HL-60/S4 treated with phorbol 12-myristate 13-acetate at 8.2 ng/mL for 4 days and 3 days (cell line): ENCODE data around the gene KCNIP1.

ENCODE experiments used
- in situ Hi-C: fragments of 300-500 bp; cut with MboI; formaldehyde crosslinking; loops from 2 replicates; pipeline ENCODE4 v1.15.0; 2022; ENCODE audit warnings: low sequenced_read_pairs

KCNIP1 gene

DNA sequence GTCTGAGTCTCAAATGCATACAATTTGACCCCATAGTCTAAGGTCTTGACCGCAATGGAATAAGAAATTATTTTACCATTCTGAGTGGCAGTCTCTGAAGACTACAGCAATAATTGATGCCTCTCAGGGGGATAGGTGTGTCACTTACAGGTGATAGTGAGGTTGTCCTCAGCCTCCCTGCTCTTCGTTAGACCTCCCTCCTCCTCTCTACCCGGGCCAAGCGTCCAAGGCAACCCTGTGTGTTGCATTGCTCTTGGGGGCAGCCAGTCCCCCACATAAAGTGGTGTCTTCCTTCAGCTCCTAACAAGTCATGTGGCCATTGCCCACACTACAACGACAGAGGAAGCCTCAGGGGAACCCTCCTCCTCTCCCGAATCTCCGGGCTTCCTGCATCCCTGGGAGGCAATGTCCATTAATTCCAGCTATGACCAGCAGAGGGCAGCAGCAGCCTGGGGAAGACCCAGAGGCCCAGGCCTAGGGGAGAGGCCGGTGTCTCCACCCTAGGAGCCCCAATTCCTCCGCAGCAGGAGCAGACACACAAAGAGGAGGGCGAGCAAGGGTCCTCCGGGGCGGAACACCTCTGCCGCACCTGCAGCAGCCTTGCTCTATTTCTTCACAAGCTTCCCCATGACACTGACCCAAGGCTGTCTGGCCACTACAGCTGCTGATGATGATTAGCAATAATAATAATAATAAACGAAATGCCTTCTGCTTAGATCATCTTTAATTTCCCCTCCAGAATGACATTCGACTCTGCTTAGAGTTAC is 134.8 kb downstream of the KCNIP1 start:
- in situ Hi-C loops, result no loop called here

DNA sequence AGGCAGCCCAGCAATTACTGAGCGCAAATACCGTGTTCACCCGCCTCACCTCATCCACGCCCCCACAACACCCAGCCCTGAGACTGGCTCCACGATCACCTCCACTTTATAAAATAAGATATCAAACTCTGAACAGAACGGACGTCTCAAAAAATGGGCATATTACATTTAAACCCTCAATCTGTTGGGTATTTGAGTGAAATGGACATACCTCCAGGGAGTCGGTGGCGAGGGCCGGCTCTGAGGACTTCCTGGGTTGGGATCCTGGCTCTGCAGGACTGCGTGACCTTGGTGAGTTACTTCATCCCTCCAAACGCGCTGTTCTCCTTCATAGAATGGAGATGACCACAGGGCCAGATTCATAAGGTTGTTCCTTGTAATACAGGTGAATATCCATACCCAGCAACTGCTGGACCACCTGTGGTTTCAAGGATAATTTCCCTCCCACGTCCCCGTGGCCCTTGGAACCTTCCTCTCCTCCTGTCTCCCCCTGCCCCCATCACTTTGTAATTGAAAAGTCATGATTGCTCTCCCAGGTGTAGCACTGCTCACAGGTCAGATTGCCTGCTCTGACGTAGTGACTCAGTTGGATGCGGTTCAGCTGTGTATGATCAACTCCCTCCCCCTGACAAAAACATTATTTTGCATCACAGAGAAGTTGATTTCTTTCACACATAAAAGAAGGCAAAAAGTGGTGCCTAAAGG is 135.6 kb downstream of the KCNIP1 start:
- in situ Hi-C loops, result no loop called here

DNA sequence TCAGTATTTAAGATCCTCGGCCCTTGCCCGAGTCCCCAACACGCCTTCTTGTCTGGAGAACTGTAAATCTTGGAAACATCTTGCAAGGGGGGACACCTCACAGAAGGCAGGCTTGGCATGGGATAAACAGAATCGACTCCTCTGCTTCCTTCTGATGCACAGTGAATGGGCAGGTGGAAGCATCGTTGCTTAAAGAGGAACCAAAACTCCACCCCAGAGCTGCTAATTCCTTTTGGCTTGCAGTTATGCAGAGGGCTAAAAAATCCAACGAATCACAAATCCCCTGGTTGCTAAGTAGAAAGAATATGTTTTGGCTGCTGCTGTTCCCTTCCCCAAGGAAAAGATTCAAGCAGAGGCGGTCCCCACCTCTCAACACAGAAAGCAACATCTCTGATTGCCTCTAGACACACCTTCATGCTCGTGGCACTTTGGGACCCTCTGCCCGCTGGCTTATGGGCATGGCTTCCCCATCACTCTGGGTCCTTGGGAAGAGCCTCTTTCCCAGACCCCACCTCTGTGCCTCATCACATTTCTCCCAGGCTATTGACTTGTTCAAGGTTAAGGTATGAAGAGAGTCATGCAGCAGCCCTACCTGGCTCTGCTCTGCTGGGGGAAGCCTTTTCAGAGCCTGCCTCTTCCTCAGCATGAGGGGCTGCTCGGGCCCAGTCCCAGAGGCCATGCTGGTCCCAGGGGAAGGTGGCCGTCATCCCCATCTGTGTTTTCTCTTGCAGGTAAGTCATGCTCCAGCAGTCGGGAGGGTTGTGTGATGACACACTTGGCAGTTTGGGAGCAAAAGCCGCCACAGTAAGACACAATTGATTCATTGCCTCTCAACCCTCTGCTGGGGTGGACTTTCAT is 137.1 kb downstream of the KCNIP1 start:
- in situ Hi-C loops, result no loop called here

DNA sequence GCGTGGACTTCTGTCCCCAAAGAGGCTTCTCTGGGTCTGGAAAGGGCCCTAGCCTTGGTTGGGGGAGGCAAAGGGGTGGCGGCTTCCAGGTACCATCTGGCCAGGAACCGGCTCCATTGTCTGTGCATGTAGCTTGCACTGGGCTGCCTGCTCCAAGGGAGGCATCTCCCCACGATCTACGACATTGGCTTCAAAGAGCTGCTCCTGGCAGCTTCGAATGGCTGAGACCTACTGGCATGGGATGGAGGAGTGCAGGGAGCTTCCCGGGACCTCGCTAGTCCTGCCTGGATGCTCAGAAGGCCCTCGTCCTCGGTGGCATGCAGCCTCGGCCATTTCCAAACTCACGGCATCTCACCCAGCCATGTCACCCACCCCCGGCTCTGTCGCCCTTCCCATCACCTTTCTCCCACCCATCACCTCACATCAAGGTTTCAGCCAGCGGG is 137.8 kb downstream of the KCNIP1 start:
- in situ Hi-C loops, result no loop called here

DNA sequence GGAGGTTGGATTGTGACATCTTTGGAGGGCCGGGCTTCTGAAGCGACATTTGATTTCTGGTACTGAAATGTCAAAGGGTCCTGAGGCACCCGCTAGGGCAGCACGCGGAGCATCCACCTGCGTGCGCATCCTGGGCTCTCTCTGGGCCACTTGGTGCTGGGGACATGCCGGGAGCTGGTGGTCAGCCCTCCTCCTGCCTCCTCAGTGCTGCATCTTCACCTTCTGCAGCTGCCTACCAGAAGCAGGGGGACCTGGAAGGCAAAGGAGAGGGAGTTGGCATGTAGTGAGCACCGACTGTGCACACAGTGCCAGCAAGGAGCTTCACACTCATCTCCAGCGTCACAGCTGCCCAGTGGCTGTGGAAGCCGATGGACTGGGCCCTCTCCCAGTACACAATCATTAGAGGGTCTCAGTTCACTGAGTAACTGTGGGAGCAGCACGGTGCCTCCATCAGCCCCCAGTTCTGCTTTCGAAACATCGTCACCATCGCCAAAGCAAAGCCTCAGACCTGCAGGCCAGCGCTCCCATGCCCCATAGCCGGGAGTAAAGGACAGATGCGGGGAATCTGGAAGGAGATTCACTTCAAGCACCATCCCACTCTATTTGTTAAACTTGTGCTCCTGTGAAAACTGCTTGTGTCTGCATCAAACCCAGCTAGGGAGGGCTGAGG is 138.4 kb downstream of the KCNIP1 start:
- in situ Hi-C loops, result no loop called here

DNA sequence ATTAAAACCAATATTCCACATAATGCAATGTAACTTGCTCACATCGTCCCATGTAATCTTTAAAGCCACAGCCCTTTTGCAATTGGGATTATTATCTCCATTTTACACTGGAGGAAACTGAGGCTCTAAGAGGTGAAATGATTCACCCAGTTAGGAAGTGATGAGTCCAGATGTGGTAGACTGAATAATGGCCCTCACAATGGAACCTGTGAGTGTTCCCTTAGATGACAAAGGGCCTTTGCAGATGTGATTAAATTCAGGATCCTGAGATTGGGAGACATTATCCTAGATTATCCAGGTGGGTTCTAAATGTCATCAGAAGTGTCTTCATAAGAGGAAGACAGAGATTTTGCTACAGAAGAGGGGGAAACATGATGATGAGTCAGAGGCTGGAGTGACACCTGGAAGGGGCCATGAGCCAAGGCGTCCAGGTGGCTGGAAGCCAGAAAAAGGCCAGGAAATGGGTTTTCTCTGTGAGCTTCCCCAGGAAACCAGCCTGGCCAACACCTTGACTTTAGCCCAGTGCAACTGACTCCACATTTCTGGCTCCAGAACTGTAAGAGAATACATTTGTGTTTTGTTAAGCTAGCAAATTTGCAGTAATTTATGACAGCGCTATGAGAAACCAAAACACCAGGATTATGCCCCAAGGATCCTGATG is 139.1 kb downstream of the KCNIP1 start:
- in situ Hi-C loops, result no loop called here

DNA sequence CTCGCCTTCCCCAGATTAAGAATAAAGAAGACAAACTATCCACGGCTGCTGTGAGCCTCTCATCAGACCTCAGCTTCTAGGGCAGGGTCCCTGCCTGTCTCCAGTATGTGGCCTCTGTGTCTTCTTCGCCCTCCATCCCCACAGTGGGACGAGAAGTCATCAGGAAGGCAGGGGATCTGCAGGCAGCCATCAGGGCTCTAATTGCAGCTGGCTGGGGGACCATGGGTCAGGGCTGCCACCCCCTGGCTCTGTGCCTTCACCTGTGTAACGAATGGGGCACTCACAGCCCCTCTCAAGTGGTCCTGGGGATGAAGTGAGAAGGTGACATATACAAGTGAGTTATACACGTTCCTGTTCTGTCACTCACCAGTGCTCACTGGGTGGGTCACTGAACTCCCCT is 139.8 kb downstream of the KCNIP1 start:
- in situ Hi-C loops, result no loop called here

DNA sequence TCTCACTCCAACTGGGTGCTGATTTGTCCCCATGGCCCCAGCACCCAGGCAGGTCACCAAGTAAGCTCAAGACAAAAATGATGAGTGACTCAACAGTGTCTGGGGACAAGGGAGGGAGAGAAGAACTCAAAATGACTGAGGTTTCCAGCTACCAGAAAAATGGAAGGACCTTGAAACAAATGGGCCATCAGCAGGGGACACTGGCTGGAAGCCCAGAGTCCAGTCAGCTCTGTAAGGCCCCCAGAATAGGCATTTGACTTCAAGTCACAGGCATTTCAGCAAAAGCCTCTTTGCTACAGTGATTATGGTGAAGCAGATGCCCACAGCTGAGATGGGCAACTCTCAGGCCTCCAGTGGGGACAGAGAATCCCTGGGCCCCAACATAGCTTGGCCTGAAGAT is 140.7 kb downstream of the KCNIP1 start:
- in situ Hi-C loops, result no loop called here

DNA sequence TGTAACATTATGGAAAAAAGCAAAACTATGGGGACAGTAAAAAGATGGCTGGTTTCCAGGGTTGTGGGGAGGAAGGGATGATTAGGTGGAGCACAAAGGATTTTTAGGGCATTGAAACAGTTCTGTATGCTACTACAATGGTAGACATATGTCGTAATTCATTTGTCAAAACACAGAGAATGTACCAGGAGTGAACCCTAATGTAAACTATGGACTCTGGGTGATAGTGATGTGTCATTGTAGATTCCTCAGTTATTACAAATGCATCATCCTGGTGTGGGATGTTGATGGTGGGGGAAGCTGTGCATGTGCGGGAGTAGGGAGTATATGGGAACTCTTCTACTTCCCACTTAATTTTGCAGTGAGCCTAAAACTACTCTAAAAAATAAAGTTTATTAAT is 144.7 kb downstream of the KCNIP1 start:
- in situ Hi-C loops, result no loop called here

DNA sequence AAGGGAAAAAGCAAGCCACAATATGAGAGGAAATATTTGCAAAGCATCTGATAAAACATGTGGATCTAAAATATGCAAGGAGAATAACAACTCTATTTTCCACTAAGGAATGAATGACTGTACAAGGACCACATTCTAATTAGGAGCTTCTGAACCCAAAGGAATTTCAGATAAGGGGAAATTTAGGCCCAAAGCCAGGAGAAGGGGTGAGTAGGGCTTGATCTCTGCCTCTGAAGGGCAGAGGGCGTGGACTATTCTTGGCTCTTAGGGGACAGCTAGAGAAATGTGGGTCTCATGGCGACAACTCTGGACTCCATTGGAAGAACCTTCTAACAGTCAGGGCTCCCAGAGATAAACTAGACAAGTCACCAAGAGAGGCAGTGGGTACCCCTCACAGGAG is 147.0 kb downstream of the KCNIP1 start:
- in situ Hi-C loops, result no loop called here

DNA sequence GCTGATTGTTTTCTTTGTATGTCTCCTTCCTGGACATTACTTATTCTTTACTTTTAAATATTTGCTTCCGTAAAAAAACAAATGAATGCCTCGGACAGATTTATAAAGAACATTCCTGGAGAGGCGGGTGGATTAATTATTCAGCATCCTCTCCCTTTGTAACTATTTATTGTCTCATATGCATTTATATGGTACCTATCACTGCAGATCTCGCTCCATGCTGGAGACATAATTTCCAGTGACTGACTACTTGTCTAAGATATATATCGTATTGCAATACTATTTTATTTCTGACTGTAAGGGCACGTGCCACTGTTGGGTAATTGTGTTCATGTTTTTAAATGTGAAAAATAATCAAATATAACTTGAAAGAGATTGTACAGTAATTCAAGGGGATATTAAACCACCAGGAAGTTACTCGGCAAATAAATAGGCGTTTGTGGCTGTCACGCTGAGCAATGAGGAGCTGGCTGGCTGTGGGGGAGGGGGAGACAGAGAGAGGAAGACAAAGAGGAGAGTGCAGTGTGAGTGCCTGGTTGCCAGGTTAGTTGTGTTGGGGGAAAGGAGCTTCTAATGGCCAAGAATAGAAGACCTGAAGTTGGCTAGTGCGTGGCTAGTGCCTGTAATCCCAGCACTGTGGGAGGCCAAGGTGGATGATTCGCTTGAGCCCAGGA is 147.9 kb downstream of the KCNIP1 start:
- in situ Hi-C loops, result no loop called here

DNA sequence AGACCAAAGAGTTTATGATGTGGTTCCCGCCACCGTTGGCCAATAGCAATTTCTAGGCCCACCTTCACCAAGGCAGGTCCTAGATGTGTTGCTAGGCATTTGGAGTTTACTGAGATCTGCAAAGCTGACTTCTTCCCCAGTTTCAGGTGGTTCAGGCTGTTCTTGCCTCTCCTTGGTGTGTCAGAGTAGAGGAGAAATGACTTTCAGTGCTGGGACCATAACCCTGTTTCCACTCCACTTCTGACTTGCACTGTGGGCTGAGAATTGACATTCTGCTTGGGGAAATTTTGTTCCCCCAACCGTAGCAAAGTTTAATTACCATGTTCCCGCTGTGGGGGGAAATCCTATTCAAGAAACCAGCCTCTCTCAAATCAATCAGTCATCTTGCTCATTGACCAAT is 151.7 kb downstream of the KCNIP1 start:
- in situ Hi-C loops, result no loop called here

DNA sequence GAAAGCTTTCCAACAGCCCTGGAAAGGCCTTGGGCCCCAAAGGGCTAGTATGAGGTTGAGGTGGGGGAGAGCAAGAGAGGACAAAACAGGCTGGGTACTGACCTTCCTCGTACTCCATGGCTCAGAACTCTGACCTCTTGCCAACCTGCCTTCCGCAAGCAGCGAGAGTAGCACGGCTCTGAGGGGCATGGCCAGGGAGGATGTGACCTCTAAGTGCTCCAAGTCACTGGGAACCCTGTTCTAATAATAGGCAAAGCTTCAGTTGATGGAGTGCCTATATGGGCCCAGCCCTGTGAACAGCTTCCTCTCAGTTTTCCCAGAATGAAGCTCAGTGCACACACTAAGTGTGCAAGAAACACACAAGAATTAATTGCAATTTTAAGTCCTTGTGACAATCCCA is 152.1 kb downstream of the KCNIP1 start:
- in situ Hi-C loops, result no loop called here

DNA sequence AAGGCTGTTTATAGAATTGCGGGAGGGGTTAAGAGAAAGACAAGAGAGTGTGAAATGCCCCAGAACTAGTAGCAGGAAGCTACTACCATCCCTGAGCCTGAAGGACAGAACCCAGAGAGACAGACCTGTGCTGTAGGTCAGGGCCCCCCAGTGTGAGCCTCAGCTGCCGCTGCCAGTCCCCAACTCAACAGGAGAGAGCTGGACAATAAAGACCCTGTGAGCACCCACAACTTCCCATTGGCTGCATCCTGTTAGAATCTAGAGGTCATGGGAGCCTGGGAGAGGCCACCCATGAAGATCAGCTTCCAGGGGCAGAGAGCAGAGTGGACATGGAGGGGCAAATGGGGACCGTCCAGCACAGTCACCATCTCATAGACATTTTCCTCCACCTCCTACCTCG is 152.5 kb downstream of the KCNIP1 start:
- in situ Hi-C loops, result no loop called here

DNA sequence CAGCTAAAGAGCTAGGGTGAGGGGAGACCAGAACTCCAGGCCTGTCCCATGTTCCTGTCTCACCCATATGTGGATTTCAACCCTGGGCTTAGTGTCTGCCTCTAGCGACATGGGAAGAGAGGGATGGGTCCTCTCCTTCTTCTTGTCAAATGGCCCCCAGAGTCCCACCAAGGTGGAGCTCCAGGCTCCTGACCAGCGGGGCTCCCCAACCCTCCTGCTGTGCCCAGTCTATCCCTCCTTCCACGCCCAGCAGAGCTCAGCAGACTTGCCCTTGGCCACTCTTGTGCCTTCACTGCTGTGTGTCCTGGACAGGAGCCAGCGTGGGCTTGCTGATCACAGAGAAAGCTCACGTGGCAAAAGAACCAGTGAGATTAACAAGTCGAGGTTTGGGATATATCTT is 156.7 kb downstream of the KCNIP1 start:
- in situ Hi-C loops, result no loop called here

DNA sequence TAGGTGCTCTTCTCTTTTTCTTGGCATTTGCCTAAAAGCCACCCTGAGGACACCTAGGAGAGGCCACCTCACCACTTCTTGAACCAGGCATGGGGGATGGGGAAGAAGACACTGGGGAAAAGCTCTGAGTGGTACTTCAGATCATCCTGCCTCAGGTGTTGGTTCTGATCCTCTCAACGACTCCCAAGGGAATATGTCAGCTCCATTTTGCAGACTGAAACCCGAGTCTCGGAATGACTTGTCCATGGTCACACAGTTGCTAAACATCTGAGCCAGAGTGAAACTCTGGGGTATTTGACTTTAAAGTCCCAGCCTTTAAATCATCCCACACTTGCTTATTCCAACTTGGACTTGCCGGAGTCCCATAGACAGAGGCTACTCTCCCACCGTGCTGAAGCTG is 159.1 kb downstream of the KCNIP1 start:
- in situ Hi-C loops, result no loop called here

DNA sequence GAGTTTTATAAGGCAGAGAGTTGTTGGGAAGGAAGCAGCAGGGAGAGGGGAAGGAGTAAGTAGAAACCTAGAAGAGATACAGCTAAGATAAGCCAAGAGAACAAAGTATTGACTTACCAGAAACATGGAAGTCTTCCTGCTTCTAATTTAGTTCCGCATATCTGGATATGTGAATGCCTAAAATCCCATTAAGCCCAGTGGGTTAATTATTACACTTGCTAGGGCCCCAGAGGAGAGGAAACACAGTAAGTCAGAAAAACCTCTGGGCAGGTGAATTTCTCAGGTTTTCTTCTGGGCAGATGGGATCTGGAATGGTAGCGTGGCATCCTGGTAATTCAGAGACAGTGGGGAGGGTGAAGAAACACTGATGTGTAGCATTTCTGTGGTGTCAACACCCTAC is 175.0 kb downstream of the KCNIP1 start:
- in situ Hi-C loops, result no loop called here

DNA sequence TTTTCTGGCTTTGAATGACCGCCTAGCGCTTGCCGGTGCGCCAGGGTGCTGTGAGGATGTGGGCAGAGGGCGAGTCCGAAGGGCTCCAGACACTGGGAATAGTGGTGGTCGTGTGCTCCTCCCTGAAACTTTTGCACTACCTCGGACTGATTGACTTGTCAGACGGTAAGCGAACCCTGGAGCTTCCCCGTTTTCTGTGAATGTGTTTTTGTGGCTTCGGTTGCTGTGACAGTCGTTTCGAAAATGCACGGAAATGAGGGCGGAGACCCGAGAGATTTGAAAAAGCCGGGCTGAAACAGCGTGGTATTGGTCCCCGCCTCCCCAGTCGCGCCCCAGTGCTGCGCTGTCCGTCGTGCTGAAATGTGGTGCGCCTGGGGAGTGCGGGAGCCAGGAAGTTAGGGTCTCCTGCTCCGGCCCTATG is 177.2 kb downstream of the KCNIP1 start:
- in situ Hi-C loops, result no loop called here

DNA sequence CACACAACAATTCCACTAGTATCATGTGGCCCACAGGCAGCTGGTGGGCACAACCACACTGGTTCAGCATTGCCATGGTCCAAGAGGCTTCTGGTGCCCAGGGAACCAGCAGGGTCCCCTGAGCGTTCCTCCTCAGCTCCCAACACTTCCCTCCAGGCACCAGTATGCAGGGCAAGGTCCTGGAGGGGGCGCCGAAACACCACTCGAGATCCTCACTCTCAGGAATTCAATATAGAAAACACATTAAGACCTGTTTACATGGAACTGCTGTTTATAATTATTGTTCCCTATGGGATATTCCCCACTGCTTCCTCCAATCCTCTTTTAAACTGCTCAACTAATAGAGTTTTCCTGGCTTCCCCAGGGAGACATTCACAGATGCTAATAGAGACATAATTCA is 187.8 kb downstream of the KCNIP1 start:
- in situ Hi-C loops, result no loop called here

DNA sequence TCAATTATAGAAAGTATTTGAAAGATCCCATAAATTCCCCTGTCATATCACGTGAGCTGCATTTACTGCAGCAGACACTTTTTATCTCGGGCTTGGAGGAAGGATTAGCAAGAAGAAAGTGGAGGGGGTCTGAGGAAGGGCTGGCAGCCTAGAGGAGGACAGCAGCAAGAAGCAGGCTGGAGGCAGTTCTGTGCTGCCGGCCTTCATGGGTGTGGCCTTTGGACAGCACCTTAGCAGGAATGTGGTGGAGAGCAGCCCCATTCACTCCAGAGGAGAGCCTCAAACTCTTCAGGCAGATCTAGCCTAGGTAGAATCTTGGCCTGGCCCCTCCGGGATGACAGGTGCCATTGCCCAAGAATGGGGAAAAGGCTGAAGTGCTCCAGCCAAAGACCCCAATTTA is 189.9 kb downstream of the KCNIP1 start:
- in situ Hi-C loops, result no loop called here
